NCI-H82 treated with DMSO at 0.1 percent for 48 hours (cell line): ENCODE results near the gene PET100.
A peak's percentile ranks its signal among the peaks of the same experiment; 100 is the strongest.
"Not testable (repeated sequence)": the region's sequence is repeated elsewhere in the genome, so short reads cannot be mapped to it uniquely, and the experiment has no call there.

Source experiments
- DNase-seq: peaks from one replicate; lab custom pipeline; 2025; ENCODE audit not compliant: unreplicated experiment; lab: John Stamatoyannopoulos, UW

Gene PET100

GRCh38 chr19:7632340-7633203, 3.0 kb downstream of the PET100 start:
- DNase-seq, result no peak

- no peak for DNase-seq
Observed at GRCh38 chr19:7633698-7634097, 4.1 kb downstream of the PET100 start, which contains the start of gene PCP2. Gene PCP2, minus strand, starts transcription at chr19:7633719. Its CDS starts 262 bp downstream, at chr19:7633457.

GRCh38 chr19:7635670-7636069, 6.1 kb downstream of the PET100 start:
- no peak for DNase-seq

- no peak for DNase-seq
Observed at GRCh38 chr19:7636317-7636690, 6.7 kb downstream of the PET100 start.

- no peak for DNase-seq
Observed at GRCh38 chr19:7636691-7637373, 7.2 kb downstream of the PET100 start, which contains the start of gene STXBP2. Gene STXBP2, plus strand, starts transcription at chr19:7637110. Its CDS starts 40 bp downstream, at chr19:7637150.

GRCh38 chr19:7637374-7638256, 8.0 kb downstream of the PET100 start:
- DNase-seq, result no peak

GRCh38 chr19:7638802-7639465, 9.3 kb downstream of the PET100 start:
- DNase-seq, result peak; percentile 67

GRCh38 chr19:7639863-7640348, 10.3 kb downstream of the PET100 start:
- no peak for DNase-seq

DNA sequence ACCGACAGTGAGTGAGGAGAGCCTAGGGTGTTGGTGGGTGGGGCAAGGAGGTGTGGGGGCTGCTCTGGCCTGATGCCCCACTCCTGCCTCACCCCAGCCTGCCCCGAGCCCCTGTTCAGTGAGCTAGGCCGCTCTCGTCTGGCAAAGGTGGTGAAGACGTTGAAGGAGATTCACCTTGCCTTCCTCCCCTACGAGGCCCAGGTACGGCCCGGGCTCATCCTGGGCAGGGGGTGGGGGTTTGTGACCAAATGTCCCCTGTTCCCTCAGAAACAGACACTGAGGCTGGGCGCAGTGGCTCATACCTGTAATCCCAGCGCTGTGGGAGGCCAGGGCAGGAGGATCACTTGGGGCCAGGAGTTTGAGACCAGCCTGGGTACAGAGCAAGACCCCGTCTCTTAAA, 11.2 kb downstream of the PET100 start:
- DNase-seq, result no peak

GRCh38 chr19:7641290-7642276, 12.0 kb downstream of the PET100 start:
- no peak for DNase-seq

- DNase-seq, result no peak
Observed at GRCh38 chr19:7642295-7643030, 12.9 kb downstream of the PET100 start.

GRCh38 chr19:7643031-7643415, 13.4 kb downstream of the PET100 start:
- no peak for DNase-seq

- not testable (repeated sequence) for DNase-seq
Observed at GRCh38 chr19:7643629-7644549, 14.3 kb downstream of the PET100 start.

DNA sequence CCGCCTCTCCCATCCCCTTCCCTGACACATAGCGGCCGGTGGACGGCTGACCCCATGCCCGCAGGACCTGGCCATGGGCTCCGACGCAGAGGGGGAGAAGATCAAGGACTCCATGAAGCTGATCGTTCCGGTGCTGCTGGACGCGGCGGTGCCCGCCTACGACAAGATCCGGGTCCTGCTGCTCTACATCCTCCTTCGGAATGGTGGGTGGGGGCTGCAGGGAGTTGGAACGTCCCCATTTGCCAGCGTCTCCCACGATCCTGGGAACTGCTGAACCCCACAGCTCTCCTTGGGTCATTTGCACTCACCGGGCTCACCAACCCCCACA, 14.9 kb downstream of the PET100 start:
- DNase-seq, result no peak

DNA sequence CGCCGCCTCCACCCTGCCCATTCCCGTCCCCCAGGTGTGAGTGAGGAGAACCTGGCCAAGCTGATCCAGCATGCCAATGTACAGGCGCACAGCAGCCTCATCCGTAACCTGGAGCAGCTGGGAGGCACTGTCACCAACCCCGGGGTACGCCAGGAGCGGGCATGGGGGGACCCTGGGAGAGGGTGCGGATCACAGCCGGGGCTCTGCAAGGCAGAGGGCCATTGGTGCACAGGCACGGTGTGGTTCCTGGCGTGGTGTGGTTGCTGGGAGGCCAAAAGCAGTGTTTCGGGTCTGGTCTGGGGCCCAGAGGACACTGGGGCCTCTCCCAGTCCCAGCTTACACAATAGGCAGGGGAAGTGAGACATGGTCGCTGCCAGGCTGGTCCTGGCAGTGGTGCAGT, 15.6 kb downstream of the PET100 start:
- no peak for DNase-seq

GRCh38 chr19:7645656-7646425, 16.2 kb downstream of the PET100 start:
- DNase-seq, result no peak

- DNase-seq, result no peak
Observed at GRCh38 chr19:7646426-7646700, 16.8 kb downstream of the PET100 start.
